Embryonic facial prominence (tissue), 1 donor: ENCODE data around the gene ZSCAN5A.
"Not testable (repeated sequence)": the region's sequence is repeated elsewhere in the genome, so short reads cannot be mapped to it uniquely, and the experiment has no call there.

ENCODE experiments used
- DNase-seq: peaks from one replicate; pipeline ENCODE4 v3.0.0-alpha.2; 2016; ENCODE audit errors: extremely low spot score

ZSCAN5A gene

DNA sequence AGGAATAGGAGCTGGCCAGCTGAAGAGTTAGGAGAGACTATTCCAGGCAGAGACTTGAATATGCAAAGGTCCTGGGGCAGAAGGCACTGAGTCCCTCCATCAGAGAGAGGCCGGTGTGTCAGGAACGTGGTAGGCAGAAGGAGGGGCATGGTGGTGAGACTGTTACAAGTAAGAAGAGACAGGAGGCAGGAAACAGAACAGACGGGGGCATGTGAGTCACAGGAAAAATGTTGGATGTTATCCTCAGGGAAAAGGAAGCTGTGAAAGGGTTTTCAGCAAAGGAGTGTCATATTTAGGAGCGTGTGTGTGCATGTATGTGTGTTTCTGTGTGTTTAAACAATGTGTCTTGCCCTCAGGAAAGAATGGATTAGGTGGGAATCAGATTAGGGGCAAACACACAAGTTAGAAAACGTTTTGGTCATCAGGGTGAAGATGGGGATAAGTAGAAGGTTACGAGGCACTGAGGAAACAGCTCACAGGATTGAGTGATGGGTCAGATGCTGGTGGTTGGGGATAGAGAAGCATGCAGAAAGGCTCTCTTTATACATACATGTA lies 41.0 kb downstream of the ZSCAN5A start:
- DNase-seq: no peak

DNA sequence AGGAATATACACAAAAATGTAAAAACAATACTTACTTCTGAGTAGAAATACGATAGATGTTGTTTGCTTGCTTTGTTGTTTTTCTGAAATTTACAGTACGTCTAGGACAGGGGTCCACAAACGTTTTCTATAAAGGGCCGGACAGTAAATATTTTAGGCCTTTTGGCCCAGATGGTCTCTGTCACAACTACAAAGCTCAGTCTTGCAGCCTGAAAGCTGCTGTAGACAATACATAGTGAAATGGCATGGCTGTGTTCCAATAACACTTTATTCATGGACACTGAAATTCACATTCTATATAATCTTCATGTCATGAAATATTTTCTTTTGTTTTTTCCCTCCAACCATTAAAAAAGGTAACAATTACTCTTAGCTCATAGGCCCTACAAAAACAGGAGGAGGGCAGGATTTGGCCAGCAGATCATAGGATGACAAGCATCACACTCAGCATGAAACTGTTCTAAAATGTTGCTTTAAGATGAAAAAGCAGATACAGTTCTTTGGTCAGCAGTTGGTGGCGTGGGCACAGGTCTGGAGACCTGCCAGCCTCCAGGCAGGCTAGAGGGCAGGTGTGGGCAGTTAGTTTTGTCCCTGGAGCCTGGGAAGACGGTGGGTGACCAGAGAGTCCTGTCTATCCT lies 42.4 kb downstream of the ZSCAN5A start, which contains the start of gene EDDM13:
TSS of gene EDDM13 (plus strand) at position 588 of the 638 bp plus-strand sequence. CDS start 87 bp downstream, outside the sequence.
- DNase-seq: no peak

DNA sequence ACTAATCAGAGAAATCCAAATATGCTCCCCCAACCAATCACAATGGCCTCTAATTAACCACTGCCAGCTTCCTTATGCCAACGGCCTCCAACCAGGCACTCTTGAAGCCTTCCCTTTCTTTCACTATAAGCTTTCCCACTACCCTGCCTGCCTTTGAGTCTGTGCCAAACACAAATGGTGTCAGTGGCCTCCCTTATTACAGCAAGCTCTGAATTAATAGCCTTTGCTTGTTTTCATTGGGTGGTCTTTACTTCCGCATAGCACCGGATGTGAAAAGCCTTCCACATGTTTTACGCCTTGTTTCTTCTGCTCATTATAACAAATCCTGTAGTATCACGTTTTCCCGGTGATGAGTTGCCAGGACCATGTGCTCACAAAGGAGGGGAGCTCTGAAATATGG lies 43.5 kb downstream of the ZSCAN5A start:
- no peak for DNase-seq

DNA sequence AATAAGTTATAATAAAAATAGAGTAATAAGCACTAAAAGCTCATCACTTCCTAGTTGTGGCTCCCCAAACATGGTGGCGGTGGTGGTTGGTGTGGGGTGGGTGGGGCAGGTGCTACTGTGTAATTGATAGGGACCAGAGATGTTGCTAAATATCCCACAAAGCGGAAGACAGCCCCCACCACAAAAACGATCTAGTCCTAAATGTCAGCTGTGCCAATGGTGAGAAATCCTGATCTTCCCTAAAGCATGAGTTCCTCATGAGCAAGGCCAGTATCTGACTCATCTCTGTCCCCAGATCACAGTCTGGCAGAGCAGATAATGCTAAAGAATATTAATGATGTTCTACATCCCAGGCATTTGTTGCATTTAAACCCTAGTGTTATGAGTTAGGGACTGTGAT lies 44.0 kb downstream of the ZSCAN5A start:
- no peak for DNase-seq

DNA sequence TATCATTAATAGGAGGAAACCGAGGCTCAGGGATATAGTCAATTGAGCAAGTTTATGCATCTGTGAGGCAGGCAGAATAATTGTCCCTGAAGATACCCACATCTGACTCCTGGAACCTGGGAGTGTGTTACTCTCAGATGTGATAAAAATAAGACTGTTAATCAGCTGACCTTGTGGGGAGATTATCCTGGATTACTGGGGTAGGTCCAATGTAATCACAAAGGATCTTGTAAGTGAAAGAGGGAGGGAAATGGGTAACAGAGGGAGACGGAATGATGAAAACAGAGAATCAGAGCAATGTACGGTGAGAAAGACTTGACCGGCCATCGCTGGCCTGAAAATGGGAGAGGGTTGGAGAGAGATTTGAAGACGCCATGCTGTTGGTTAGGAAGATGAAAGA lies 45.3 kb downstream of the ZSCAN5A start:
- no peak for DNase-seq

DNA sequence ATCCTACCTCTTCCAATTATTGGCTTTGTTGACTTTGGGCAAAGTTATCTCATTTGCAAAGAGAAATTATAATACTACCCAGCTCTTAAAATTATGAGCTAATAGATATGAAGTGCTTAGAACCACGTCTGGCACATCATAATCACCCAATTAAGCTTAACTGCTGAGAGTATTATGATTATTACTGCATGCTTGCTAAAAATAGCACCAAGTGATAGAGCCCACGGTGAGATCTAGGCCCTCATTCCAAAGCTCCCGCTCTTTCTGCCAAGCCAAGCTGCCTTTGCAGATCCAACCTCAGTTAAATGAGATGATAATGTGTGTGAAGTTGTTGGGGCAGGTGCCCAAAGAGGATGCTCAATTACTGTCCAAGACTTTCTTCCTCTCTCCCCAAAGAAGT lies 48.6 kb downstream of the ZSCAN5A start:
- DNase-seq: no peak

DNA sequence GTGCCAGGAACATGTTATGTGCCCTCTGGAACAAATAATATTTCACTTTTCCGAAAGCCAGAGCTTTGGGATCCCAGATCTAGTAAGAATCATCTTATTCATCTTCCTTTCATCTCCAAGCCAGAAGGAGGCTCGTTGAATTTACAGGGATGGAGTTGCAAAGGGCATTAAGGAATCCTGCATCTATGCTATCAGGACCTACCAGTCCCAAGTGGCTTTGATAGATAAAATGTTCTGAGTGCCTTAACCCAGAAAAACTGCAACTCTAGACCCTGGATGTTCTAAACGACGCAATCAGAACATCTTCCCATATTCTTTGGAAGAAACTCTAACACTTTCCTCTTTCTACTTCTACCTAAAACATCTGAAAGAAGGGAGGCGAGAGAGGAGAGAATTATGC lies 51.3 kb downstream of the ZSCAN5A start:
- DNase-seq: no peak

DNA sequence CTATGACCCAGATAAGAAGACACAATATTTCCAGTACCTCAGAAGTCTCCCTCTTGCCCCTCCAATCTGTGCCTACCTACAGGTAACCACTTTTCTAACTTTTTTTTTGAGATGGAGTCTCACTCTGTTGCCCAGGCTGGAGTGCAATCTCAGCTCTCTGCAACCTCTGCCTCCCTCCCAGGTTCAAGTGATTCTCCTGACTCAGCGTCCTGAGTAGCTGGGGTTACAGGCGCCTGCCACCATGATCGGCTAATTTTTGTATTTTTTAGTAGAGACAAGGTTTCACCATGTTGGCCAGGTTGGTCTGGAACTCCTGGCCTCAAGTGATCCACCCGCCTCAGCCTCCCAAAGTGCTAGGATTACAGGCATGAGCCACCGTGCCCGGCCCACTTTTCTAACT lies 52.7 kb downstream of the ZSCAN5A start:
- not testable (repeated sequence) for DNase-seq

DNA sequence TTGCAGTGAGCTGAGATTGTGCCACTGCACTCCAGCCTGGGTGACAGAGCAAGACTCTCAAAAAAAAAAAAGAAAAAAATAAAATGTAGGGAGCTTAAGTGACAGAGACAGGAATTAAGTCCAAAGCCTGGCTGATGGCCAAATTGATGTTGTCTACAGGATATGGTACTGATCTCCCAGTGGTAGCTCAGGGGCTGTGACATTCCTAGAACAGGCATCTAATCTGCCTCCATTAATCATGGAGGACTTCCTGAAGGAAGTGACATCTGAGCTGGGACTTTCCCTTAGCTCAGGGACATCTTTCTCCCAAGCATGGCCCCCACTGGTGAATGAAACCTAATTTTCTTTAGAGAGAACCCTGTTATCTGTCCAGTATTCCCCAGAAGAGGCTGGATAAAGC lies 53.5 kb downstream of the ZSCAN5A start:
- DNase-seq: no peak

DNA sequence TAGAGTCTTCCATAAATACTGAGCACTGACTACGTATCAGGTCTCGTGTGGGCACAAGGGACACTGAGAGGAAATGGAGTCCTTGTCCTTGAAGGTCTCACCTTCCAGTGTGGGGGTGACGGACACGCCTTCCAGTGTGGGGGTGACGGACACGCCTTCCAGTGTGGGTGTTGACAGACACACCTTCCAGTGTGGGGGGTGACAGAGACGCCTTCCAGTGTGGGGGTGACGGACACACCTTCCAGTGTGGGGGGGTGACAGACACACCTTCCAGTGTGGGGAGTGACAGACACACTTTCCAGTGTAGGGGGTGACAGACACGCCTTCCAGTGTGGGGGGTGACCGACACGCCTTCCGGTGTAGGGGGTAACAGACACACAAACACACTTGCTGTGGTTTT lies 56.4 kb downstream of the ZSCAN5A start:
- no peak for DNase-seq

DNA sequence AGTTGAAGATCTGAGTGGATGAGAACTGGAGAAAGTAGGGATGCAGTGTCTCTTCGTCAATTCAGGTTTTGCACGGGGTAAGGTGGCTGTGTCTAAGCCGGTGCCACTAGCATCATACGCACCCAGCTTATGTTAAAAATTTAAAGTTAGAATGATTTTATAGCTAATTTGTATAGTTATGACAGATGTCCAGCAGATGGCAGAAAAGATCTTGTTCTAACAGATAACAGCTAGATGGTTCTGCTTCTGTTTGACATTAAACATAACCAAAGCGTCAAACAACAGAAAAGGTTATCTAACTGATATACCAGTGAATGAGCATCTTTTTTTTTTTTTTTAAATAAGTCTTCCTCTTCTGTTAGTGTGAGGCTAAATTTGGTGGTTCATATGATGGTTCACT lies 60.9 kb downstream of the ZSCAN5A start:
- no peak for DNase-seq

DNA sequence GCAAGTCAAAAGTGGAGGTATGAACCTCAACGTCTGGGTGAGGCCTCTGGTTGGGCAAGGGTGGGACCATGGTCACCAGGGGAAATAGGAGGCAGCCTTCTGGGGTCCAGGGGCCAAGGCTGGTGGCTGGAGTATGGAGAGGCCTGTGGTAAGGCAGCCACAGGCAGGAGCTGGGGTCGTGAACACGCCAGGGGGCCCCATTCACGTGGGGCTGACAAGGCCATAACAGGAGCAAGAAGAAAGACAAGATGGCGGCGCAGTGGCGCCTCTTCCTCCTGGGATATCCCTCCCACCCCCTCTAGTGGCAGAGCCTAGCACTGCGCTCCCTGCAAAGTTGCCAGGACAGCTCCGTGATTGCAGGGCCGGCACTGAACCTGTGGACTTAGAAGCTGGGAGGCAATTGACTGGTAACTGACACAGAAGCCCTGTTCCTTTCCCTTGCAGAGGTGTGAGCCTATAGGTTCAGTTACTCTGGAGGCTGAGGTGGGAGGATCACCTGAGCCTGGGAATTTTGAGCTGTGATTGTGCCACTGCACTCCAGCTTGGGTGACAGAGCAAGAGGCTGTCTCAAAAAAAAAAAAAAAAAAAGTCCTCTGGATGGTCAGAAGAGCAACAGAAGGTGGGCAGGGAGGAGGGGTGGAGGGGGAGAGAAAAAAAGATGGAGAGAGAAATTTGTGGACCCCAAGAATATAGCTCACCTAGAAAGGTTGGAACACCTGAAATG lies 61.8 kb downstream of the ZSCAN5A start:
- no peak for DNase-seq

DNA sequence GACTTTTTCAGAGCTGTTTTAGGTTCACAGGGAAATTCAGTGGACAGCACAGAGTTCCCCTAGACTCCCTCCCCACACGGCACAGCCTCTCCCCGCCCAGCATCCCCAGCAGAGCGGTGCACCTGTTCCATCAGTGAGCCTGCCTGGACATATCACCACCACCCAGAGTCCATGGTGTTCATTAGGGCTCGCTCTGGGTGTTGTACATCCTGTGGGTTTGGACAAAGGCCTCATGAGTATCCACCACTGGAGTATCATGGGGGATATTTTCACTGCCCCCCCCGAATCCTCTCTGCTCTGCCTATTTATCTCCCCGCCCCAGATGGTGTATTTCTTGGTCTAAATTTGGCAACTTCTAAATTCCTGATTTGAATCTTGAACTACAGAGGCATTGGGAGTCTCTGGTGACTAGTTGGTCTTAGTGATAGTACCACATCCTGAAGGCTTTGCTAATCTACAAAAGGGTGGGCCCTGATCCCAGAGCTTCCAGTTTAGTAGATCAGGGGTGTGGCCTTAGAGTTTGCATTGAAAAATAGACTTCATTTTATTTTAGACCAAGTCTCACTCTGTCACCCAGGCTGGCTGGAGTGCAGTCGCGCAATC lies 65.8 kb downstream of the ZSCAN5A start:
- not testable (repeated sequence) for DNase-seq

DNA sequence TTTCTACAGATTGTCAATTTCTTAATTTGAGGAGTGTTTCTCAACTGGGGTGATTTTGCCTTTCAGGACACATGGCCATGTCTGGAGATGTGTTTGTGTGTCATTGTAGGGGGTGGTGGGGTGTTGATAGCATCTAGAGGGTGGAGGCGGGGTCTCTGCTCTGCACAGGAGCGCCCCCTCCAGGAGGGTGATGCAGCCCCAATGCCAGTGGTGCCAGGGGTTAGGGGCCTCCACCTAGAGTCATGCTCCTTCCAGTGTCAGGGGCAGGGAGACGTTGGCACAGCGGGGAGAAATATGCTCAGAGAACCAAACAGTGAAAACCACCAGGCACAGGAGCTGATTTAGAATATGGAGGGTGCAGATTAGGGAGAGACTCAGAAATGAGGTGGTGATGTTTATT lies 68.9 kb downstream of the ZSCAN5A start:
- DNase-seq: not testable (repeated sequence)

DNA sequence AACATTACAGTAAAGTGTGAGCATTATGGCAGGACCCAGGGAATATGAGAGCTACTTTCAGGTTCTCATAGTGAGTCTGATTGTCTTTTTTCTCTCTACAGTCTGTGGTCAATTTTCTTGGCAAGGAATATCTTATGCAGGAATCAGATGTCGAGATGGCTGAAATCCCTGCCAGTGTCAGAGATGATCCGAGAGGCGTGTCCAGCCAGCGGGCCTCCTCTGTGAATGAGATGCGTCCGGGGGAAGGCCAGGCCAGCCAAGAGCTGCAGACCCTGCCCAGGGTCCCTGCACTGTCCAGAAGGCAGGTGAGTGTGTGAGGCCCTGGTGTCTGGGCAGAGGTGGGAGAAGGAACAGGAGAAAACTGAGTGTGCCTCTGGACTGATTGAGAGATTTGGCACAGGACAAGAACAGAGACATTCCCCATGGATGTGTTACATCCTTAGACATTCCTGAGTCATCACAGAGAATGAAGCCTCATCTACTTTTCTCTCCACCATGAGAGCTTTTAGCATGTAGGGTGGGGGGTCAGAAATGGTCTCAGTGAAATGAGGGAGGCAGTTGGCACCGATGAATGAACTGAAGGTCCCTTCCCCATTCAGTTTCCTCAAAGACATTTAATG lies 69.4 kb downstream of the ZSCAN5A start:
- DNase-seq: no peak

DNA sequence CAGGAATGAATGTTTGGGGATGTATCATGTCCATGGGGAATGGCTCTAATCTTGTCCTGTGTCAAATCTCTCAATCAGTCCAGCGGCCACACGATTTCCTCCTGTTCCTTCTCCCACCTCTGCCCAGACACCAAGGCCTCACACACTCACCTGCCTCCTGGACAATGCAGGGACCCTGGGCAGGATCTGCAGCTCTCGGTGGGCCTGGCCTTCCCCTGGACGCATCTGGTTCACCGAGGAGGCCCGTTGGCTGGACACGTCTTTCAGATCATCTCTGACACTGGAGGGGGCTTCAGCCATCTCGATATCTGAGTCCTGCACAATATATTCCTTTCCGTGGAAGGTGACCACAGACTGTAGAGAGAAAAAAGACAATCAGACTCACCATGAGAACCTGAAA lies 91.2 kb downstream of the ZSCAN5A start:
- DNase-seq: no peak

DNA sequence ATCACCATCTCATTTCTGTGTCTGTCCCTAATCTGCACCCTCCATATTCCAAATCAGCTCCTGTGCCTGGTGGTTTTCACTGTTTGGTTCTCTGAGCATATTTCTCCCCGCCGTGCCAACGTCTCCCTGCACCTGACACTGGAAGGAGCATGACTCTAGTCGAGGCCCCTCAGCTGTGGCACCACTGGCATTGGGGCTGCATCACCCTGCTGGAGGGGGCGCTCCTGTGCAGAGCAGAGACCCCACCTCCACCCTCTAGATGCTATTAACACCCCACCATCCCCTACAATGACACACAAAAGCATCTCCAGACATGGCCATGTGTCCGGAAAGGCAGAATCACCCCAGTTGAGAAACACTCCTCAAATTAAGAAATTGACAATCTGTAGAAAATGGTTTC lies 91.7 kb downstream of the ZSCAN5A start:
- DNase-seq: no peak

DNA sequence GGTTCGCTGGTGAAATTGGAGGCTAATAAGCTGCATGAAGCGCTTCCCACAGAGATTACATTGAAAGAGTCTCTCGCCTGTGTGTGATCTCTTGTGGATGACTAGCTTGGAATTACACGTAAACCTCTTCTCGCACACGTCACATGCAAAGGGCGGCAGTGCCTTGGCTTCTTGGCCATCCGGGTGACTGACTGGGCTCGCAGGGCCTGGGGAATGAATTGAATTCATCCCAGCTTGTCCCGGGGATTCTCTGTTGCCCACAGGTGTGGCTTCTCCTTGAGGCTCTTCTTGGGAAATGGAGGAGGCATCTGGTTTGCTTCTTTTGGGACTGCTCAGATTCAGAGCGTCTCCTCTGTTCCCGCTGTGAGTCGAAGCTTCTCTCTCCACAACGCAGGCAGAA lies 92.8 kb downstream of the ZSCAN5A start:
- DNase-seq: no peak

DNA sequence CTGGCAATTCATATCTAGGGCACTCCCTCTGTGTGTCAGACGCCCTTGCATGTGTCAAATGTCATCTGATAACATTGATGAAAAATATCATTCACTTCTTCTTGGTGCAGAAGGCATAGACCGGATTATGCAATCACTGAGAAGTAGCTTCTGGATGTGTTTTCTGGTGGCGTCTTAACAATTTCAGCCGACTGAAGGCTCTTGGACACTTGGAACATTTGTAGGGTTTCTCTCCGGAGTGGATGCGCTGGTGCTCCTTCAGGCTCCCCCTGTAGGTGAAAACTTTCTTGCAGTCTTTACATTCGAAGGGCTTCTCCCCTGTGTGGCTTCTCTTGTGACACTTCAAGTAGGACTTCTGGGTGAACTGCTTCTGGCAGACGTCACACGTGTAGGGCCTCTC lies 93.2 kb downstream of the ZSCAN5A start:
- DNase-seq: not testable (repeated sequence)

DNA sequence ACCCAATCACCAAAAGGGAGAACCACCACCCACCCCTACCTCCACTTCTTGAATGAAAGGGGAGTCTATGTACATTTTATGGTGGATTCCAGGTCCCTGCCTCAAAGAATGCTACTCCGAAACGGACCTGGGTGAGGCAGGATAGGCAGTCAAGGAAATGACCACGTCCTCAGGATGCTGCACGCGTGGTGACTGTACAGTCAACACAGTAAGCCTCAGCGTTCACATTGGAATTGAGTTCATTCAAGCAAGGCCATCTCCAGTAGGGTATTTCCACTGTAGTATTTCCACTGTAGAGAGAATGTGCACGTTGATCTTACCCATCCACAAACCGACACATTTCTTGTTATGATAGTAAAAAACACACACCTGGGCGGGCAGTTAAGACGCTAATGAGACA lies 95.7 kb downstream of the ZSCAN5A start:
- DNase-seq: no peak

DNA sequence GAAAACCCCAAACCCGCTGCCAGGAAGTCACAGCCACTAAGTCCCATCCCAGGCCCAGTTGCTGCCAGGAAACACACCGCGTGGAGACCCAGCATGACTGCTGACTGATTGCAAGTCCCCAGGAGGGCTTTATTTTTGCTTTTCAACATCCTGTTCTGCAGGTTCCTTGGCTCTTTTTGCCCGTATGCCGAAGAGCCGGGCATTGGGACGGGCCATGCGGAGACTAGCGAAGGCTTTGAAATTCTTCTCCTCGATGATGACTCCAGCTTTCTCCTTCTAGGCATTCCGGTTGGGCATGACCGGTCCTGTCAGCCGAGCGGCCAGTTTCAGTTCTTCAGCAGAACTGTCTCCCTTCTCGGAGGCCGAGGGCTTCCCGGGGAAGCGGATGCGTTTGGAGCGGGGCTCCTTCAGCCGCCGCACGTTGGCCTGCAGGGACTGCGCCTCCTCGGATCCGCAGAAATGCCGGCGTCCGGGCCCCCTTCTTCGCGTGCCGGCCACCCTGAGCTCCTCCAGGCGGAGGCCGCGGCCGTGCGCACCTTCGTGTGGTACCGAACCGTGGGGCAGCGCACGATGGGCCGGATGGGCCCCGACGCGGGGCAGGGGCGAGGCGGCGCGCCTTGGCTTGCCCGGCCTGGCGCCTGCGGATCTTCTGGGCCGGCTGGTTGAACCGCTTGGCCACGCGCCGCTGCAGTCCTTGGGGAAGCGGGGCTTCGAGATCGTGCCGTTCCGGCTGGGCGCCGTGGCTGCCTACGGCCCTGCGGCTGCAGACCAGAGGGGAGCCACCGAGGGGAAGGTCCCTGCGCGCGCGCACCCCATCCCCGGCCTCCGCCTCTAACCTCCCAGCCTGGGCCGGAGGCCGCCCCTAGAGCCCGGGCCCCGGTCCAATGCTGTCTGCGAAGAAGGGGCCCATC lies 97.3 kb downstream of the ZSCAN5A start:
- DNase-seq: no peak
